HG02623 (cell line): Measurements from ENCODE around the gene RNF208.
"Not testable (repeated sequence)": the region's sequence is repeated elsewhere in the genome, so short reads cannot be mapped to it uniquely, and the experiment has no call there.

Experiments
- ATAC-seq: cut with Tn5 transposase; IDR thresholded peaks from one replicate; pipeline ENCODE4 v1.9.1; 2021; ENCODE audit warnings: moderate library complexity; ENCODE audit not compliant: unreplicated experiment

Gene RNF208

GRCh38 chr9:137240318-137240840 lies 18.3 kb upstream of the RNF208 start:
- ATAC-seq = peak; percentile 16

GRCh38 chr9:137239541-137240200 lies 17.6 kb upstream of the RNF208 start:
- not testable (repeated sequence) for ATAC-seq

GRCh38 chr9:137237759-137238726 lies 16.0 kb upstream of the RNF208 start:
- ATAC-seq = no peak

- no peak for ATAC-seq
Measured at GRCh38 chr9:137236936-137237421, 14.9 kb upstream of the RNF208 start.

DNA sequence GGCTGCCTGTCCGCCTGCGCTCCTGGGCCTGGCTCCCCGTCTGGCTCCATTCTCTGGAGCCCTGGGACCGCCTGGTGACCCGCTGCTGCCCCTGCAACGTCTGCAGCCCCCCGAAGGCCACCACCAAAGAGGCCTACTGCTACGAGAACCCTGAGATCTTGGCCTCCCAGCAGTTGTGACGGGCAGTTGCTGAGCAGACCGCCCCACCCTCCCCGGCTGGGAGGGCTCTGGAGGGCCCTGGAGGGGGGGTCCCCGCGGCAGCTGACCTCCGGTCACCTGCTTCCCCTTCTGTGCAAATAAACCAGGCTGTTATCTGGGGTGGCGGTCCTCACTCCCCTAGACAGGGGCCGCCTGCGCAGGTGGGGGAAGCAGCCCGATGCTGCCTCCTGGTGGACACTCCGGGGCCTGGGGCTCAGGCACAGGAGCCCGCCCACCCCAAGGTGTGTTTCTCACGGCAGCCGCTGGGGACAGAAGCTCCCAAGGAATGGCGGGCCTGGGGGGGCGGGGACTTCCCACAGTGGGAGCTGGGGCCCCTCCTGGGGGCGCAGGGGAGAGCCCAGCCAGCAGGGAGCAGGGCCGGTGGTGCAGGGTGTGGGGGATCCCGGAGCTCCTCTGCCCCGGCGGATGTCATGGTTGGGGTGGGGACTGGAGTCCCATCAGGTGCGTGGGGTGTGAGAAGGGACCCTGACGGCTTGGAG lies 14.3 kb upstream of the RNF208 start:
- ATAC-seq = no peak

GRCh38 chr9:137235424-137236237 lies 13.6 kb upstream of the RNF208 start:
- no peak for ATAC-seq

DNA sequence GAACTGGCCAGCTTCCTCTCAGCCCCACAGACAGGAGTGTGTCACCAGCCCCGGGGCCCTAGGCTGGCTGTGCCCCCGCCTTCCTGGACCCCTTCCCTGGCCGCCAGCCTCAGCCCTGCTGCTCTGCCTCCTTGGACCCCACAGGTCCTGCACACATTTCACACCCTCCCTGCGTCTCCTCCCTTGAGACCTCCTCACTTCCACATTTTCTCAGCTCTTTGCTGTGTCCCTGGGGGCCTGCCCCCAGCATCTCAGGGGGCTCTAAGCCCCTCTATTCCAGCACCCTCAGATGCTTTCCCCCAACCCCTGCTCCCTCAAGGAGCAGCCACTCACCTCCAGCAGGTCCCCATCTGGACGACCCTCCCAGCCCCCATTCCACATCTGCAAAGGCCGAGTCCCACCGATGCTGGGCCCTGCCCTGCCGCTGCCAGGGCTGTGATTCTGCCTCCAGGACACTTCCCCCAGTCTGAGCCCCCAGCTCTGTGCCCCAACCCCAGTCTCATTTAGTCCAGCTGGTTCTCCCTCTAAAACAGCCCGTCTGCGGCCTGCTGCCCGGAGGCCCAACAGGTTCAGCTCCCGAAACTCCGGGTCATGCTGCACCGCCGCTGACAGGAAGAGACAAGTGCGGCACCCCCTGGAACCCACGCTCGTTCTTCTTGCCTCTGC lies 12.9 kb upstream of the RNF208 start:
- ATAC-seq = no peak

- ATAC-seq = no peak
Measured at GRCh38 chr9:137234055-137234697, 12.1 kb upstream of the RNF208 start.

DNA sequence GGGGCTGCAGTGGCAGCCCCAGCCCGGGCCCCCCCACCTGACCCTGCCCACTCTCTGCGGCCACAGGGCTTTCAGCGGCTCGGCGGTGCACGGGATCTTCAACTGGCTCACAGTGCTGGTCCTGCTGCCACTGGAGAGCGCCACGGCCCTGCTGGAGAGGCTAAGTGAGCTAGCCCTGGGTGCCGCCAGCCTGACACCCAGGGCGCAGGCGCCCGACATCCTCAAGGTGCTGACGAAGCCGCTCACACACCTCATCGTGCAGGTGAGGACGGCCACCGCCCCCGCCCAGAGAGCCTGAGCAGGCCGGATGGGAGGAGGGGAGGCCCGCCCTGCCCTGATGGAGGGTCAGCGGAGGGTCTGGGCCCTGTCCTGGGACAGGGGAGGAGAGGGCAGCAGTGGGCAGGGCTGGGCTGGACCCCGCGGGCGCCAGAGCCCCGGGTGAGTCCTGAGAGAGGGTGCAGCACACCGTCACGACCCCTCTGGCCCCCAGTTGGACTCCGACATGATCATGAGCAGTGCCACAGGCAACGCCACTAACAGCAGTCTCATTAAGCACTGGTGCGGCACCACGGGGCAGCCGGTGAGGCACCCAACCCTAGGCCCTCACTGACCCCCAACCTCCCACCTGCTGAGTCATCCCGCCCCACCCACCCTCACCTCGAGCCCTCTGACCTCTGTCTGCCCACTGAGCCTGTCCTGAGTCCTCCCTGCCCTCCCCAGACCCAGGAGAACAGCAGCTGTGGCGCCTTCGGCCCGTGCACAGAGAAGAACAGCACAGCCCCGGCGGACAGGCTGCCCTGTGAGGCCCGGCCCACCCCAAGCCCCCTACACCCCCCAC lies 11.3 kb upstream of the RNF208 start:
- ATAC-seq = no peak

GRCh38 chr9:137232510-137232909 lies 10.5 kb upstream of the RNF208 start:
- ATAC-seq = no peak

DNA sequence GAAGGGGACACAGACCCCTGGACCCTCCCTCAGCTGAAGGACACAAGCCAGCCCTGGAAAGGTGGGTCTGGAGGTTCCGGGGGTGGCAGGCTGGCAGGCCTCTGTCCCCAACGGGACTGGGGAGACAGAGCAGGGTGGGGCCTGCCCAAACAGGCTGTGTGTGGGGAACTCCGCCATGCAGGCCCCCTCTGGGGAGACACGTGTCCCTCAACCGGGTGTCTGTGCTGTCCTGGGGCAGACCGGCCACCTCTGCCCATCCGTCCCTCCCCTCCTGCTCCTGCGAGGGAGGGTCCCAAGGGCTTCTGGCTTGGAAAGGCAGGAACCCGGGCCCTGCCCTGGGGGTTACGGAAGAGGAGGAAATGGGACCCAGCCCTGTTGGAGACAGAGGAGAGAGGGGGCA lies 10.1 kb upstream of the RNF208 start:
- ATAC-seq = no peak

GRCh38 chr9:137231372-137232039 lies 9.5 kb upstream of the RNF208 start:
- no peak for ATAC-seq

DNA sequence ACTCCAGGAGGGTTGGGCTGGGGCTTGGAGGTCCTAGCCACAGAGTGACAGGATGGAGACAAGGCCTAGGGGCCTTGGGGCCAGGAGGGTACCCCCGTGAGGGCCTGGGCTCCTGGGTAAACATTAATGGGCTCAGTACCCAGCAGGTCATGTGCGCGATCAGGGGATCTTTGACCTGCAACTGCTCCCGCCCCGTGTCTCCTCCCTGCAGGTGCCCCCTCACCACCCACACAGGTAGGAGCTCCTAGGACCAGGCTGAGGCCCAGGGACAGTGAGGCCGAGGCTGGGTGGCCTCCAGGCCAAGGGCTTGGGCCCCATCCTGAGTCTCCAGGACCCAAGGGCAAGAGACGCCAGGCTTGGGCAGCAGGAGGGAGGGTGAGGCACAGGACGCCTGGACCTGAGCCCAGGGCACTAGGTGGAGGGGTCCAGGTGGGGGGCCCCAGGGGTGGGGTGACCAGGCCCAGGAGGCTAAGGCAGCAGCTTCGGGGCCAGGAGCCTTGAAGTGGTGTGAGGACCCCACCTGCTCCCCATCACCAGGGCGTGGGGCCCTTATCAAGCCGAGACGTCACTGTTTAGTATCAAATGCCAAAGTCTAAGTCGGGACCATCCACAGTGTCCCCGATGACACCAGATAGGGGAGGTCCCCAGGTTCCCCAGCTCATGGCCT lies 8.8 kb upstream of the RNF208 start, which contains the start of gene SLC34A3:
Gene SLC34A3 (plus strand): TSS at position 197 of the 667 bp plus-strand sequence. CDS start 802 bp downstream, outside the sequence.
- ATAC-seq = no peak

DNA sequence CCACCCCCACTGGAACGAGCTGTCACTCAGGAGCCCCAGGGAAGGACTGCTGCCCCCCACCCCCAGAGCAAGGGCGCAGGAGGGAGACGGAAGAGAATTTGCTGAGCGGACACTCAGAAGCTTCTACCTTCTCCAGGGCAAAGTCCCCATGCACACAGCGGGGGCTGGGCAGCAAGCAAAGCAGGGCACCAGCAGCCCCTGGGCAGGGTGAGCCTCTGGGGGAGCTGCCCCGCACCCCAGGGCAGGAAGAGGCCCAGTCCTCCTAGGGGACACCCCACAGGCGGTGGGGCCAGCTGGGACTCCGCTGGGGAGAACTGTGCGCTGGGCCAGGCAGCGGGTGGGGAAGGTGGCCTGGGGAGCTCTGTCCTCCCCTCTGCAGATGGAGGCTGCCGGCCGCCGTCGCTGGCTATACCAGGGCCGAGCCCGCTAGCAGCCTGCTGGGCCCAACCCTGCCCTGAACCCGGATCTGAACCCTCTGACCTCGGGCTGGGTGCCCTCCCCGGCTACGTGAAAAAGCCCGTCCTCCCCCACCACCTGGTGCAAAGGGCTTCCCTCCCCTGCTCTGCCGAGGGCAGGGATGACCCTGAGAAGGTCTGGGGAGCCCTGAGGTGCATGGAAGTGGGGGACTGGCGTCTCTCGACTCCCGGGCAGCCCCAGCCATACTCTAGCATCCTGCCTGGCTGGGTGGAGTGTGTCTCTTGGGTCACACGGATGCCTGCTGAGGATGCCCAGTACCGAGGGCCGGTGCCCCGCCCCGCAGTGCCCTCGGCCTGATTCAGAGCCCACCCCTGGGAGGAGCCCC lies 8.1 kb upstream of the RNF208 start:
- no peak for ATAC-seq

DNA sequence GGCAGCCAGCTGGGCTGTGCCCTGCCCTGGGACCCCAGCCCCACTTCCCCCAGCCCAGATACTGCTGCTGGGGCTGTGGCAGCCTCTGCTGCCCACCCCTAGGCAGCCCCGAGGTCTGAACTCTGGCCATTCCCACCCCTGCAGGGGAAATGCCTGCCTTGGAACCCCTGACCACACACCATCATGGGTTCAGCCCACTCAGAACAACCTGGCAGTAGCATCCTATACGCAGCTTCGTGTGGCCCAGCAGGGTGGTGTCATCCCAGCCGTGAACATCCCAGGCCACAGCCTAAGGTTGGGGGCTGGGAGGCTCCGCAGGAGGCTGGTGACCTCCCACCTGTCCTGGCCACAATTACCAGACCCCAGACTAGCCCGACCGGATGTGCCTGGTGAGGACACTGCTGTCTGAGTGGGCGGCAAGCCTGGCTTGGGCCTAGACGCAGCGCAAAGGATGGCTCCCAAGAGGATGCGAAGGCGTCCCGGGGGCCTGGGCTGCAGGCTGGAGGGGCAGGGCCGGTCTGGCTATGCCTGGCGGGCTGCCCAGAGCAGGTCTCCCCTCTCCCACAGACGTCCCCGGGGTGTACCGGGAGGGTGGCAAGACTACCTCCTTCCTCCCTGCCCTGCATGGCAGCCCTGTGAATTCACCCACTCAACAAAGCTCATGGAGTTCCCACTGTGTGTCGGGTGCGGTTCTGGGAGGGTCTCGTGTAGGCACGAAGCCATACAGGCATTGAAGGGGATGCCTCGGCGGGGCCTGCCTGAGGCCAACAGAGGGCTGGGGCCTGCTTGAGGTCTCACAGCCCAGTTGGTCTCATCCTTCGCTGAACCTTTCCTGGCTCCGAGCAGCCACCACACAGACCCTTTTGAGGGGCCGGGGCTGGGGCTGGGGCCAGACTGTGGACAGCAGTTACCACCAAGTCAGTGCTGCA lies 7.2 kb upstream of the RNF208 start:
- no peak for ATAC-seq
